ENCODE measurements around the gene ALX4.

ALX4 gene

GRCh38 chr11:44335919-44336318 lies 26.0 kb upstream of the ALX4 start:
- H3K9me3 ChIP-seq (ENCODE audit: control insufficient read depth, low read length): no peaks in the 10 kb centered on the region
- WGBS, 2 experiments (ENCODE audit: insufficient coverage in 2 of 2): 40% methylated on average over 5 of the region's 6 CpGs; no CpG with 5 or more reads in 1 of the 2 experiments
- peaks cover 10% of the 10 kb centered on the region for H3K4me1 ChIP-seq (ENCODE audit: control insufficient read depth, insufficient read depth, low read length, poor library complexity, severe bottlenecking)

GRCh38 chr11:44335052-44335760 lies 25.3 kb upstream of the ALX4 start:
- peaks cover 10% of the 10 kb centered on the region for H3K4me1 ChIP-seq (ENCODE audit: control insufficient read depth, insufficient read depth, low read length, poor library complexity, severe bottlenecking)
- H3K4me3 ChIP-seq (ENCODE audit: extremely low read depth, insufficient read depth, low read length, poor library complexity, severe bottlenecking): no peak overlapping the region
- H3K27ac ChIP-seq (ENCODE audit: low read depth, low read length, severe bottlenecking): no peak overlapping the region
- no peaks in the 10 kb centered on the region for H3K9me3 ChIP-seq (ENCODE audit: control insufficient read depth, low read length)
- no peaks in the 10 kb centered on the region for H3K36me3 ChIP-seq (ENCODE audit: control insufficient read depth, insufficient read depth, low read length)
- WGBS, 2 experiments (ENCODE audit: insufficient coverage in 2 of 2): no CpG with 5 or more reads among the region's 12 CpGs

More at GRCh38 chr11:44335919-44336318, 26.0 kb upstream of the ALX4 start:
- H3K36me3 ChIP-seq (ENCODE audit: control insufficient read depth, insufficient read depth, low read length): no peaks in the 10 kb centered on the region
- H3K27ac ChIP-seq (ENCODE audit: low read depth, low read length, severe bottlenecking): no peak overlapping the region
- H3K4me3 ChIP-seq (ENCODE audit: extremely low read depth, insufficient read depth, low read length, poor library complexity, severe bottlenecking): no peak overlapping the region

DNA sequence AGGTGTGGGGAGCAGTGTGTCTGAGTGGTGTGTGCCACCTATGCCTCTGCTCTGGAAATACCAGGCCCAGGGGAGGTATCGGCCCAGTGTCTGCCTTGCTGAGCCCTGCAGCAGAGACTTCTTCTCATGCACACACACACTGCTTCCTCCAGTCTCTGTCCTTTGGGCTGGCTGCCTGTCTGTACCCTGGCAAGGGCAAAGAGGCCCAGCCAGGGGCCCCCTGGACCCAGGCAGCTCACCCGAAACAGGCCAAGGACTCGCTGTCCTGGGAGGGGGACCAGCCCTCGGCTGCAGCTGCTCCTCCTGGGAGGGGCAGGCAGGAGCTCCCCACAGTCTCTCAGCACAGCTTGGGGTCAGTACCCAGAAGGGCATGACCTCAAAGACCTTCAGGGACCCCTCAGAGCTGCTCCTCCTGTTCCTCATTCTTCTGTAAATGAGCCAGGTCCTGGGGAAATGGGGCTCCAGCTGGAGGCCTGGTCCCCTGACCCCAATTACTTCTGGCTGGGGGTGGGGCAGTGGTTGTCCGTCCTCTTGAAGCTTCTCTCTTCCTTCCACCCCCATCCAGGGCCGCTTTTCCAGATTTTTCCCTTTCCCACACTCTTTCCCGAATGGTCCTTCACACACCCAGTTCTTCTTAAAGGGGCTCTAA lies 24.5 kb upstream of the ALX4 start:
- Histone ChIP-seq H3K4me1 (ENCODE audit: control insufficient read depth, insufficient read depth, low read length, poor library complexity, severe bottlenecking) (peaks cover 10% of the 10 kb centered on the region), H3K27ac (ENCODE audit: low read depth, low read length, severe bottlenecking) (no peak overlapping the region), H3K36me3 (ENCODE audit: control insufficient read depth, insufficient read depth, low read length) (no peaks in the 10 kb centered on the region), H3K4me3 (ENCODE audit: extremely low read depth, insufficient read depth, low read length, poor library complexity, severe bottlenecking) (no peak overlapping the region), H3K9me3 (ENCODE audit: control insufficient read depth, low read length) (no peaks in the 10 kb centered on the region)
- 26 to 27% methylated on average over 5 to 7 of the region's 7 CpGs for WGBS, 2 experiments (ENCODE audit: insufficient coverage in 2 of 2)

DNA sequence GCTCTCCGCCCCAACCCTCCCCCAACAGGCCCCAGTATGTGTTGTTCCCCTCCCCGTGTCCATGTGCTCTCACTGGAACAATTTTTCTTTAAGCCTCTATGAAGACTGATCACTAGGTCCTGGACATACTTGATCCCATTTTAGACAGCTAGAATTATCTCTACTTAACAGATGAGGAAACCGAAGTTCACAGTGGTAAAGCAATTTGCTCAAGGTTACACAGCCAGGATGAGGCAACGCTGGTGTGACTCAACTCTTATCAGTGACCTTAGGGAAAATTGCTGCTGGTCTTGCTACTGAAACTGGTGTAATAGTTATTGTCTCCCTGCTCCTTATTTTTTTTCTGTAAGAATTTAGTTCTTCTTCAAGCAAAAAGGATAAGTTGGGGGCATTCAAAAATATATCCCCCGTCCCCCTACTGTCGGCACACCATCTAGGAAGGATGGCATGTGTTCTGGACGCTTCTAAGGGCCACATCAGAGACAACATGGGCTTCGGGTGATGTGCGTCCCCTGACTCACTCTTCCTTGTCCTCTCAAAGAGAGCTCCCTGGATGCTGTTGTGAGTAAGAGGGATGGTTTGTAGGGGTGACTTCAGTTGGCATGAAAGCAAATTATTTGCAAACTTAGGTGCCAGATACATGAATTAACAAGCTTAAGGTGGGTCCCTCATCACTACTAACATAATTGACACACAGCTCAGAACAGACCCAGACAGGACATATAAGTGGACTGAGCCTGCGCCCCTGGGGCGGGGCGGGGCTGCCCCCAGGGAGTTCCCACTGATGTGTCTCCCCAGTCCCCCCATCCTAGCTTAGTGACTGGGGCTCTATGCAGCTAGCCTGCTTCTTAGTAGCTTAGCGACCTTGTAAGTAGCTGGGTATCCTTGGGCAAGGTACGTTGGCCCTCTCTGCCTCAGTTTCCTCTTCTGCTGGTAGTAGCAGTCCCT lies 23.6 kb upstream of the ALX4 start:
- Histone ChIP-seq H3K27ac (ENCODE audit: low read depth, low read length, severe bottlenecking) (no peak overlapping the region), H3K36me3 (ENCODE audit: control insufficient read depth, insufficient read depth, low read length) (no peaks in the 10 kb centered on the region)
- WGBS, 2 experiments (ENCODE audit: insufficient coverage in 2 of 2): 79 to 82% methylated on average over 7 of the region's 14 CpGs

GRCh38 chr11:44332665-44333064 lies 22.7 kb upstream of the ALX4 start:
- H3K9me3 ChIP-seq (ENCODE audit: control insufficient read depth, low read length): no peaks in the 10 kb centered on the region
- 38 to 71% methylated on average over 3 of the region's 6 CpGs for WGBS, 2 experiments (ENCODE audit: insufficient coverage in 2 of 2)
- H3K4me1 ChIP-seq (ENCODE audit: control insufficient read depth, insufficient read depth, low read length, poor library complexity, severe bottlenecking): peaks cover 10% of the 10 kb centered on the region
- H3K36me3 ChIP-seq (ENCODE audit: control insufficient read depth, insufficient read depth, low read length): no peaks in the 10 kb centered on the region
- no peak overlapping the region for H3K4me3 ChIP-seq (ENCODE audit: extremely low read depth, insufficient read depth, low read length, poor library complexity, severe bottlenecking)
- H3K27ac ChIP-seq (ENCODE audit: low read depth, low read length, severe bottlenecking): no peak overlapping the region

More for the DNA sequence above, 23.6 kb upstream of the ALX4 start:
- Histone ChIP-seq H3K4me1 (ENCODE audit: control insufficient read depth, insufficient read depth, low read length, poor library complexity, severe bottlenecking) (peaks cover 10% of the 10 kb centered on the region), H3K9me3 (ENCODE audit: control insufficient read depth, low read length) (no peaks in the 10 kb centered on the region), H3K4me3 (ENCODE audit: extremely low read depth, insufficient read depth, low read length, poor library complexity, severe bottlenecking) (no peak overlapping the region)

DNA sequence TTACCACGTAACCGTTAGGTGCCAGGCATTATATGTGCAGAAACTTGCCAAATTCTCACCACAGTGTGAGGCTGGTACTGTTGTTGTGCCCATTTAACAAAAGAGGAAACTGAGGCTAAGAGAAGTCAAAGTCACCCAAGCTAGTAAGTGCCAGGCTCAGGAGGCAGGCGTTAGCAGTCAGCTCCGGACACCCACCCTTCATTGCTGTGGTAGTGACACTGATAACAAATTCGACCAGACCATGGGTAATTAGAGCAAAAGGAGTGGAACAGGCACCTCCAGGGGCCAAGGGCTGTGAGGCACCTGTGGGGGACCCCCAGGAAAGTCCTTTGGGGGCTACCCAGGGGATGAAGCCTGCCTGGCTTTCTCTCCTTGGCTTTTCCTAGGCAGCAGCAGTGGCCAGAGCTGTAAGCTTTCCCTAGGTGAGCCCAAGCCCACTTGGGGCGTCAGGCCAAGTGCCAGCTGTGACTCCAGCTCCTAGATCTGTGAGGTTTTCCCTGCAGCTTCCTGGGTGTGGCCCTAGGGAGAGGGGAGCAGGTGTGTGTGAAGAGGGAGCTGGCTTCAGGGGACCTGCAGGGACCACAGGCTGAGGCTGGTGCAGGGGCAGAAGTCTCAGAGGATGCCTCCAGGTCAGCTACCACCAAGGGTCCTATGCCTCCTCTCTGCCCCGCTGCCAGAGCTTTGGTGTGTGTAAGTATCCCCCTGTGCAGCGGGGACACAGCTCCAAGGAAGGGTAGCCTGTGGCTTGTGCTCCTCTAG lies 19.7 kb upstream of the ALX4 start:
- WGBS, 2 experiments (ENCODE audit: insufficient coverage in 2 of 2): 75 to 88% methylated on average over 6 to 7 of the region's 8 CpGs
- no peak overlapping the region for H3K4me3 ChIP-seq (ENCODE audit: extremely low read depth, insufficient read depth, low read length, poor library complexity, severe bottlenecking)
- H3K9me3 ChIP-seq (ENCODE audit: control insufficient read depth, low read length): no peaks in the 10 kb centered on the region

GRCh38 chr11:44328138-44328660 lies 18.3 kb upstream of the ALX4 start:
- Histone ChIP-seq H3K27ac (ENCODE audit: low read depth, low read length, severe bottlenecking) (no peak overlapping the region), H3K4me1 (ENCODE audit: control insufficient read depth, insufficient read depth, low read length, poor library complexity, severe bottlenecking) (no peaks in the 10 kb centered on the region), H3K4me3 (ENCODE audit: extremely low read depth, insufficient read depth, low read length, poor library complexity, severe bottlenecking) (no peak overlapping the region), H3K9me3 (ENCODE audit: control insufficient read depth, low read length) (no peaks in the 10 kb centered on the region), H3K36me3 (ENCODE audit: control insufficient read depth, insufficient read depth, low read length) (no peaks in the 10 kb centered on the region)
- WGBS, 2 experiments (ENCODE audit: insufficient coverage in 2 of 2): 53 to 61% methylated on average over 8 to 9 of the region's 11 CpGs

More for the DNA sequence above, 19.7 kb upstream of the ALX4 start:
- no peaks in the 10 kb centered on the region for H3K36me3 ChIP-seq (ENCODE audit: control insufficient read depth, insufficient read depth, low read length)
- peaks cover under 1% of the 10 kb centered on the region for H3K4me1 ChIP-seq (ENCODE audit: control insufficient read depth, insufficient read depth, low read length, poor library complexity, severe bottlenecking)
- H3K27ac ChIP-seq (ENCODE audit: low read depth, low read length, severe bottlenecking): no peak overlapping the region

GRCh38 chr11:44327730-44328129 lies 17.8 kb upstream of the ALX4 start:
- H3K9me3 ChIP-seq (ENCODE audit: control insufficient read depth, low read length): no peaks in the 10 kb centered on the region
- no peak overlapping the region for H3K27ac ChIP-seq (ENCODE audit: low read depth, low read length, severe bottlenecking)
- no peaks in the 10 kb centered on the region for H3K4me1 ChIP-seq (ENCODE audit: control insufficient read depth, insufficient read depth, low read length, poor library complexity, severe bottlenecking)
- H3K36me3 ChIP-seq (ENCODE audit: control insufficient read depth, insufficient read depth, low read length): no peaks in the 10 kb centered on the region
- H3K4me3 ChIP-seq (ENCODE audit: extremely low read depth, insufficient read depth, low read length, poor library complexity, severe bottlenecking): no peak overlapping the region
- WGBS, 2 experiments (ENCODE audit: insufficient coverage in 2 of 2): 72% methylated on average over 9 to 10 of the region's 10 CpGs

DNA sequence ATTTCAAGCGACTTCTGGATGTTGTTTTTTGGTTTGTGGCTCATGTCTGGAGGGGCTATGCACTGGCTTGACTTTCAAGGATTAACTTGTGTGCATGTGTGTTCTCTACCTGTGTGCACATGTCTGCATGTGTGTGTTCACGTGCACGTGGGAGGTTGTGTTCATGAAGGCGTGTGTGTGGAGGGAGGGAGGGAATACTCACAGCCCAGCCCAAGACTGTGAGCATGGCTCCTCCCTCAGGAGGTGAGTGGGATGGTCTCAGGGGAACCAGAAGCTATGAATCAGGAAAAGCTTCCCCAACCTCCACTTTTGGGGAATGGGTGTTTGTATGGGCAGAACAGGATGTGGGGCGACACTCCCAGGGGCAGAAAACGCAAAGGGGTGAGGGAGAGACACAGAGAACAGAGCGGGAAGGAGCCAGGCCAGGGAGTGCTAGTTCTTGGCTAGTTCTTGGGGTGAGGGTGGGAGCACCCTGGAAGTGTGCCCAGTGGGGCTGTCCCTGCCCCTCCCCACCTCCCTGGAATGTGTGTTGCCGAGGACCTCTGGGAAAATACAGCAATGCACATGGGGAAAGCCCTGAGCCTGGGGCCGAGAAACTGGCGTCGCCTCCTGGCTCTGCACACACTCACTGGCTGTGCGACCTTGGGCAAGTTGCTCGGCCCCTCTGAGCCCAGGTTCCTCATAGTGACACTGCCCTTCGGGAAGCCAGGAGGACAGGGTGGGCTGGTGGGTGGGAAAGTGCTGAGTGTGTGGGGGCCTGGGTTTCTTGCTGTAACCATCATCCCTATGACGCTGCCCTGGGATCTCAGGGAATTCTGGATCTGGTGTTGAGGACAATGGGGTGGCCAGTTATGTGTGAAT lies 16.9 kb upstream of the ALX4 start:
- H3K27ac ChIP-seq (ENCODE audit: low read depth, low read length, severe bottlenecking): no peak overlapping the region
- 59 to 64% methylated on average over 7 to 10 of the region's 15 CpGs for WGBS, 2 experiments (ENCODE audit: insufficient coverage in 2 of 2)
- H3K4me1 ChIP-seq (ENCODE audit: control insufficient read depth, insufficient read depth, low read length, poor library complexity, severe bottlenecking): no peaks in the 10 kb centered on the region

More for the DNA sequence above, 16.9 kb upstream of the ALX4 start:
- H3K9me3 ChIP-seq (ENCODE audit: control insufficient read depth, low read length): no peaks in the 10 kb centered on the region
- H3K36me3 ChIP-seq (ENCODE audit: control insufficient read depth, insufficient read depth, low read length): no peaks in the 10 kb centered on the region
- no peak overlapping the region for H3K4me3 ChIP-seq (ENCODE audit: extremely low read depth, insufficient read depth, low read length, poor library complexity, severe bottlenecking)
